Mammary epithelial cell (primary cell): ENCODE data around the gene PCDHGA3.

ENCODE experiments used
- EZH2 ChIP-seq: IDR thresholded peaks from 2 replicates; pipeline ENCODE4 v1.6.1; 2012; ENCODE audit warnings: low read length, inconsistent platforms, borderline replicate concordance
- TF ChIP-seq, protein P1 (sequence below), 2 donors: IDR thresholded peaks in 1 of 2; conservative IDR thresholded peaks in 1 of 2; 2 replicates each; pipeline ENCODE4 v1.5.1; 2011 to 2012; ENCODE audit warnings: inconsistent platforms in 2 of 2, low read length in 2 of 2, mild to moderate bottlenecking in 2 of 2, control low read depth in 1 of 2, low read depth in 1 of 2; ENCODE audit not compliant: insufficient read depth in 1 of 2; ENCODE audit errors: extremely low read depth in 1 of 2

DNA sequence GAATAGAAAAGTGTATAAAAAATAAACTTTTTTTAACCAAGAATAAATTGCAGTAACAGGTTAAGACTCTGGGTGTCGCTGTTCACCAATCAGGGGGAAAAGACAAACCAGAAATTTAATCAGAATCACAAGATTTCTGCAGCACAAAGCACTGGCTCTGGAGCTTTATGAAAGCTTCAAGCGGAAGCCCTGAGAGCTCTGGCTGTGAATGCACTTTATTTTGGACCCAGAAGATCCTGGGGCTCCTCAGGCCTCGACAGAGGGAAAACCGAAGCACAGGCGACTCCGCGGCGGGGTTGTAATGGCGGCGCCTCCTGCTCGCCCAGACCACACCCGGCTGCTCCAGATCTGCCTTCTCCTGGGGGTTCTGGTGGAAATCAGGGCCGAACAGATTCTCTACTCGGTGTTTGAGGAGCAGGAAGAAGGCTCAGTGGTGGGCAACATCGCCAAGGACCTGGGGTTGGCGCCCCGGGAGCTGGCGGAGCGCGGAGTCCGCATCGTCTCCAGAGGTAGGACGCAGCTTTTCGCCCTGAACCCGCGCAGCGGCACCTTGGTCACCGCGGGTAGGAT is 11.4 kb downstream of the PCDHGA3 start, which contains the start of gene PCDHGA4:
- TF ChIP-seq, protein P1, sequence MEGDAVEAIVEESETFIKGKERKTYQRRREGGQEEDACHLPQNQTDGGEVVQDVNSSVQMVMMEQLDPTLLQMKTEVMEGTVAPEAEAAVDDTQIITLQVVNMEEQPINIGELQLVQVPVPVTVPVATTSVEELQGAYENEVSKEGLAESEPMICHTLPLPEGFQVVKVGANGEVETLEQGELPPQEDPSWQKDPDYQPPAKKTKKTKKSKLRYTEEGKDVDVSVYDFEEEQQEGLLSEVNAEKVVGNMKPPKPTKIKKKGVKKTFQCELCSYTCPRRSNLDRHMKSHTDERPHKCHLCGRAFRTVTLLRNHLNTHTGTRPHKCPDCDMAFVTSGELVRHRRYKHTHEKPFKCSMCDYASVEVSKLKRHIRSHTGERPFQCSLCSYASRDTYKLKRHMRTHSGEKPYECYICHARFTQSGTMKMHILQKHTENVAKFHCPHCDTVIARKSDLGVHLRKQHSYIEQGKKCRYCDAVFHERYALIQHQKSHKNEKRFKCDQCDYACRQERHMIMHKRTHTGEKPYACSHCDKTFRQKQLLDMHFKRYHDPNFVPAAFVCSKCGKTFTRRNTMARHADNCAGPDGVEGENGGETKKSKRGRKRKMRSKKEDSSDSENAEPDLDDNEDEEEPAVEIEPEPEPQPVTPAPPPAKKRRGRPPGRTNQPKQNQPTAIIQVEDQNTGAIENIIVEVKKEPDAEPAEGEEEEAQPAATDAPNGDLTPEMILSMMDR (conservative IDR thresholded peaks at IDR 0.05 in 1 of 2, IDR thresholded peaks at IDR 0.05 in 1 of 2; ENCODE audit: extremely low read depth in 1 of 2, insufficient read depth in 1 of 2, low read depth in 1 of 2, low read length in 2 of 2), result peak; percentile 43 to 48
- no peak for TF ChIP-seq EZH2
